PC-9 (cell line): ENCODE measurements around the gene IKZF3.
"Not testable (repeated sequence)": the region's sequence is repeated elsewhere in the genome, so short reads cannot be mapped to it uniquely, and the experiment has no call there.

ENCODE experiments used
- CTCF ChIP-seq: fragments of 200-600 bp; sonication (generic); conservative IDR thresholded peaks from 2 replicates; pipeline ENCODE4 v1.6.1; 2017; ENCODE audit warnings: mixed run types, antibody characterized with exemption, mild to moderate bottlenecking, moderate library complexity
- EZH2 ChIP-seq: fragments of 200-600 bp; sonication (generic); IDR thresholded peaks from 2 replicates; pipeline ENCODE4 v1.8.0; 2017; ENCODE audit warnings: antibody characterized with exemption, low read depth

GRCh38 chr17:39855911-39856649 is 8.0 kb downstream of the IKZF3 start:
- TF ChIP-seq CTCF, EZH2: not testable (repeated sequence)
